Brain microvascular endothelial cell (primary cell): ENCODE results near the gene CCDC146.

Experiments used
- DNase-seq: peaks from one replicate; pipeline ENCODE4 v3.0.0-alpha.2; 2020
- H3K27ac ChIP-seq: fragments of 250-450 bp; sonication (Bioruptor Pico); 2 replicates; pipeline ENCODE4 v1.5.1; 2020; ENCODE audit warnings: mild to moderate bottlenecking, moderate library complexity
- H3K27me3 ChIP-seq: fragments of 250-450 bp; sonication (Bioruptor Pico); replicated peaks from 2 replicates; pipeline ENCODE4 v1.5.1; 2020; ENCODE audit warnings: mild to moderate bottlenecking
- H3K36me3 ChIP-seq: fragments of 250-450 bp; sonication (Bioruptor Pico); replicated peaks from 2 replicates; pipeline ENCODE4 v1.5.1; 2020; ENCODE audit warnings: mild to moderate bottlenecking
- H3K4me3 ChIP-seq: 2 replicates; pipeline ENCODE4 v1.5.1; 2011; ENCODE audit warnings: low read depth, mild to moderate bottlenecking, control low read depth, low read length, moderate library complexity
- in situ Hi-C: cut with HindIII; loops from 2 replicates; pipeline ENCODE4 v1.10.0; 2017; ENCODE audit warnings: low sequenced_read_pairs, low pct_ligation_motif_present
- TF ChIP-seq, protein P1 (sequence below): IDR thresholded peaks from 2 replicates; pipeline ENCODE4 v1.5.1; 2011; ENCODE audit warnings: low read depth, mild to moderate bottlenecking, moderate library complexity, low read length, control low read depth, inconsistent platforms; ENCODE audit errors: missing control alignments

CCDC146 gene

DNA sequence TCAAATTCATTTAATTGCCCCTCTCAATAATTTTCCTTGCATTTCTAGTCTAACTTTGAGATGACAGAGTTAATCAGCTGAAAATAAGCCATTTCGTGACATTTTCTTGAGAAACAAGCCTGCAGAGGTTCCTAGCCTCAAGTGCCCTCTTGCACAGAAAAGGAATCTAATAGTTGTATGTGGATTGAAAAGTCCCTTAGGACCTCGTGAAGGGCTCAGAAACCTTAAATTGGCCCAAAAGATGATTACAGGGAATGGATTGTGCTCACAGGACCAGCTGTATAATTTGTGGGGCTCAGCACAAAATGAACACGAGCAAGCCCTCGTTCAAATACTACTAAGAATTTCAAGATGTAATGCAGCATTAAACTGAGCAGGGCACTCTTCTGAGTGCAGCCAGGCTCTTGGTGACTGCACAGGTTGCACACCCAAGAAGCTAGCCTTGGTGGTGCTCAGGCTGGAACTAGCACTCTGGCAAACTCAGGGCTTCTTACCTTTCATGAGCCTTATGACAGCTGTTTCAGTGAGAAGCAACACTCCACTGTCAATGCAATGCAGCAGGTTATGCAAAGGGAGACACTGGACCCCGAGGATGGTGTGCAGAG lies 191.6 kb downstream of the CCDC146 start:
- TF ChIP-seq, protein P1, sequence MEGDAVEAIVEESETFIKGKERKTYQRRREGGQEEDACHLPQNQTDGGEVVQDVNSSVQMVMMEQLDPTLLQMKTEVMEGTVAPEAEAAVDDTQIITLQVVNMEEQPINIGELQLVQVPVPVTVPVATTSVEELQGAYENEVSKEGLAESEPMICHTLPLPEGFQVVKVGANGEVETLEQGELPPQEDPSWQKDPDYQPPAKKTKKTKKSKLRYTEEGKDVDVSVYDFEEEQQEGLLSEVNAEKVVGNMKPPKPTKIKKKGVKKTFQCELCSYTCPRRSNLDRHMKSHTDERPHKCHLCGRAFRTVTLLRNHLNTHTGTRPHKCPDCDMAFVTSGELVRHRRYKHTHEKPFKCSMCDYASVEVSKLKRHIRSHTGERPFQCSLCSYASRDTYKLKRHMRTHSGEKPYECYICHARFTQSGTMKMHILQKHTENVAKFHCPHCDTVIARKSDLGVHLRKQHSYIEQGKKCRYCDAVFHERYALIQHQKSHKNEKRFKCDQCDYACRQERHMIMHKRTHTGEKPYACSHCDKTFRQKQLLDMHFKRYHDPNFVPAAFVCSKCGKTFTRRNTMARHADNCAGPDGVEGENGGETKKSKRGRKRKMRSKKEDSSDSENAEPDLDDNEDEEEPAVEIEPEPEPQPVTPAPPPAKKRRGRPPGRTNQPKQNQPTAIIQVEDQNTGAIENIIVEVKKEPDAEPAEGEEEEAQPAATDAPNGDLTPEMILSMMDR, result no peak
- Histone ChIP-seq H3K27ac (no peak overlapping the region), H3K4me3 (no peak overlapping the region), H3K36me3 (no peaks in the 10 kb centered on the region), H3K27me3 (no peaks in the 10 kb centered on the region)
- no peak for DNase-seq
- in situ Hi-C loops, result no loop called here

DNA sequence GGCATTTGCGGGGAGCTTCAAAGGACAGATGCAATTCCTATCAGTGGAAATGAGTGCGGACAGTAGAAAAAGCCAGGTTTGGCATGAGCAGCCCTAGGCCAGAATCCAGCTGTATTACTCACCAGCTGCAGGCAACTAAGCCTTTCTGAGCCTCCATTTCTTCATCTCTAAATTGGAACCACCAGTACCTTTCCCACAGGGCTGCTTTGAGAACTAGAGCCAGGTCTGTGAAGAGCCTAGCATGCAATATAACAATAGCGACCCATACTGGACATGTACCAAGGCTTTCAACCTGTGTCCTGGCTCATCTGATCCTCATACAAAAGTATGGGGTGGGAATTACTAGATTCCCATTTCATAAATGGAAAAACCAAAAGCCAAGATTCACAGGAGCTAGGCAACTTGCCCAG lies 192.8 kb downstream of the CCDC146 start:
- H3K27me3 ChIP-seq, result no peaks in the 10 kb centered on the region
- no peaks in the 10 kb centered on the region for H3K36me3 ChIP-seq
- in situ Hi-C loops, result no loop called here
- no peak for DNase-seq
- TF ChIP-seq, protein P1, result no peak
- H3K4me3 ChIP-seq, result no peak overlapping the region
- H3K27ac ChIP-seq, result no peak overlapping the region

DNA sequence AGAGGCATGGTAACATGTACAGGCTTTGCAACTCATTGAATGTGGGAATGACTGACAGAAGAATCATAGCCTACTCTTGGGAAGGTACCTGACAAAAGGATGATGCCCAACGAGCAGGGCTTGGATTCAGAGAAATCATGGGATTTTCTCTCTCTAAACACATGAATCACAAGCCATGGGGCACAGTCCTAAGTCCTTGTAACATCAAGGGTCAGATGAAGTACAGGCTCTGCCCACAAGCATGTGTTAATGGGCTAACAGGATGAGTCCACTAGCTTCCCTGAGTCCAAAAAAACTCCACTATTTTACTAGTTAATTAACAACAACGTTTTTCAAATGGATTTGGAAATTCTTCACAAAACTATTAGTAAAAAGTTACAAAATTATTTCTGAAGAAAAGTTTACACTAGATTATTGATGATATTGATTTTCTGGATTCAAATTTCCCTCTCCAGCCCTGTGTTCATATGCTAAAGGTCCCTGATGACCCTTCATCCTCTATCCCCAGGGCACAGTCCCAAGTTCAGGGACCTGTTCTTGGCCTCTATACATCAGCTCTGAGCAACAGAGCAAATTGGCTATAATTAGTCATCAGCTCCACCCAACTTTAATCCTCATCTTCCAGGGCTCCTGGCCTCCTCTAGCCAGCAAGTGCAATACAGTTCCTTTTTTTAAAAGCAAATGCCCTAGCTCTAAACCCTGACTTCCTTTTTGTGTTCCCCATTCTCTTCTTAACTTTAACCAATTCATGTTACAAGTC lies 194.0 kb downstream of the CCDC146 start:
- DNase-seq, result no peak
- in situ Hi-C loops, result no loop called here

DNA sequence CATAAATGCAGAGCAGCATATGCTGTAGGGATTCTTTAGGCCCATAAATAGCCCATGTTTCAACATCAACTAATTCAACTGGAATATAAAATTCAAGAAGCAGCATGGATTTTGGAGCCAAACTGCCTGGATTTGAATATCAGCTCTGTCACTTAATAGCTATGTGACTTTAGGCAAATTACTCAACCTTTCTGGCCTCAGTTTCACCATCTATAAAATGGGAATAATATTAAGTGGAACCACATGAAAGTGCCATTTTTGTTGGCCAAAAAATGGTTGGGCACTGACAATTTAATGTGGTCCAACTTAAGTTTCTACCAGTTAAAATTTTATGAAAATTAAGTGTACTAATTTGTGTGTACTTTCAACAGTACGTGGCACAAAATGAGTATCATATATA lies 195.6 kb downstream of the CCDC146 start:
- TF ChIP-seq, protein P1, result no peak
- H3K4me3 ChIP-seq, result no peak overlapping the region
- H3K36me3 ChIP-seq, result no peaks in the 10 kb centered on the region
- in situ Hi-C loops, result no loop called here
- no peak overlapping the region for H3K27ac ChIP-seq
- no peak for DNase-seq
- H3K27me3 ChIP-seq, result no peaks in the 10 kb centered on the region

More for the DNA sequence above, 194.0 kb downstream of the CCDC146 start:
- TF ChIP-seq, protein P1, result no peak
- Histone ChIP-seq H3K27ac (no peak overlapping the region), H3K27me3 (no peaks in the 10 kb centered on the region), H3K36me3 (no peaks in the 10 kb centered on the region), H3K4me3 (no peak overlapping the region)

DNA sequence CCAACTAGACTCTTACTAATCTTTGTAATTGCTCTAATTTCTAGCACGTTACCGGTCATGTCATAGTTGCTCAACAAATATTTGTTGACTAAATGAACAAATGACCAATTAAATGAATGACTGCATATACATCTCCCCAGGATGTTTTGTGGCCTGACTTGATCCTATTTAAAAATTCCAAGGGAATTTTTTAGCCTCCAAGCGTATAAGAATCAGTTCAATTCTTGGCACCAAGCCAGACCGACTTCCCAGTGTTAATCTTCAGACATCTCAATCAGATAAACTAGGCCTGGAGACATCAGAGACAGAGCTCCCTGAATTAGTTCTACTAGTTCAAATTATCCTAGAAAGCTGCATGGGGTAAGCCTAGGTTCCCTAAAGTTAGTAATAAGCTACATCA lies 197.7 kb downstream of the CCDC146 start:
- no peaks in the 10 kb centered on the region for H3K36me3 ChIP-seq
- DNase-seq, result no peak
- no peak overlapping the region for H3K27ac ChIP-seq
- no peaks in the 10 kb centered on the region for H3K27me3 ChIP-seq
- in situ Hi-C loops, result no loop called here
- H3K4me3 ChIP-seq, result no peak overlapping the region
- TF ChIP-seq, protein P1, result no peak

DNA sequence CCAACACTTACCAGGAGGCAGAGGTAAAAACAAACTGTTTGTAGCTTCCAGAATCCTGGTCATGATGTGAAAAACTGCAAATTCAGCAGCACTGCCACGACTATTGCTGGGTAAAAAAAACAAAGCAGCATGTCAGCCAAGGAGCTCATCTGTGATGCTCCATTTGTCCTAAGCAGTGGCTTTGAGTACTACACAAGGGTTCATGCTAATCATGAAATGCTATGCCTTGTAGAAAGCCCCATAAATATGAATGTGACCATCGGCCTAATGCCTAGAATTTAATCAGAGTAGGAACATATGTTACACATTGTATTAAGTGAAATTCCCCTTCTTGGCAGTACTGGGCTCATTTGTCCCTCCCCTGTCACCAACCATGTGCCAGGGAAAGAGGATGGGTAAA lies 198.3 kb downstream of the CCDC146 start:
- no peaks in the 10 kb centered on the region for H3K36me3 ChIP-seq
- TF ChIP-seq, protein P1, result no peak

More for the DNA sequence above, 198.3 kb downstream of the CCDC146 start:
- Histone ChIP-seq H3K27me3 (no peaks in the 10 kb centered on the region), H3K4me3 (no peak overlapping the region), H3K27ac (no peak overlapping the region)
- no peak for DNase-seq
- in situ Hi-C loops, result no loop called here
